HEK293 (cell line): ENCODE results near the gene ZCCHC7.

ENCODE experiments used
- CTCF ChIA-PET: fragments of 350-600 bp; formaldehyde crosslinking; extraction: SDS; loops from one replicate; lab custom pipeline; 2021; ENCODE audit warnings: antibody characterized with exemption; lab: Yijun Ruan, JAX
- POLR2A ChIA-PET: fragments of 300-600 bp; formaldehyde crosslinking; extraction: SDS; loops from one replicate; lab custom pipeline; 2020; ENCODE audit warnings: antibody characterized with exemption, inconsistent platforms; lab: Yijun Ruan, JAX
- H3K27ac ChIP-seq: fragments of 200-500 bp; sonication (Bioruptor generic); 2 replicates; pipeline ENCODE4 v1.5.1; 2014; ENCODE audit warnings: low read depth, low read length, control low read depth, inconsistent platforms; ENCODE audit errors: extremely low read depth
- H3K36me3 ChIP-seq, 2 experiments: fragments of 200-500 bp in 1 of 2; sonication (Bioruptor generic) in 1 of 2; 1 replicate in 1 of 2; 2 replicates in 1 of 2; pipeline ENCODE4 v1.5.1; 2014 to 2017; ENCODE audit warnings: inconsistent platforms in 2 of 2, low read length in 2 of 2; ENCODE audit not compliant: control insufficient read depth in 2 of 2, insufficient read depth in 1 of 2
- H3K4me1 ChIP-seq: fragments of 200-500 bp; sonication (Bioruptor generic); 2 replicates; pipeline ENCODE4 v1.5.1; 2014; ENCODE audit warnings: mild to moderate bottlenecking, low read length, inconsistent platforms; ENCODE audit not compliant: control insufficient read depth, insufficient read depth
- H3K4me3 ChIP-seq: 2 replicates; pipeline ENCODE4 v1.5.1; 2011; ENCODE audit warnings: low read depth, mild to moderate bottlenecking, control low read depth, low read length, moderate library complexity
- H3K9me3 ChIP-seq: fragments of 200-500 bp; sonication (Bioruptor generic); 2 replicates; pipeline ENCODE4 v1.5.1; 2014; ENCODE audit warnings: low read depth, low read length, inconsistent platforms; ENCODE audit not compliant: control insufficient read depth, insufficient read depth
- AEBP2 ChIP-seq: fragments of 450-650 bp; formaldehyde crosslinking; IDR thresholded peaks from 2 replicates; pipeline ENCODE4 v1.5.1; 2016; ENCODE audit warnings: missing biosample characterization, missing genetic modification characterization, borderline replicate concordance
- ATF2 ChIP-seq: fragments of 450-650 bp; formaldehyde crosslinking; IDR thresholded peaks from 2 replicates; pipeline ENCODE4 v1.5.1; 2016; ENCODE audit warnings: missing biosample characterization, missing genetic modification characterization, low read depth
- EGR2 ChIP-seq: fragments of 450-650 bp; formaldehyde crosslinking; IDR thresholded peaks from 2 replicates; pipeline ENCODE4 v1.5.1; 2016; ENCODE audit warnings: low read depth, missing biosample characterization, missing genetic modification characterization
- FEZF1 ChIP-seq: fragments of 450-650 bp; formaldehyde crosslinking; IDR thresholded peaks from 2 replicates; pipeline ENCODE4 v1.5.1; 2016; ENCODE audit warnings: missing biosample characterization, missing genetic modification characterization
- HOXC10 ChIP-seq: sonication (generic); formaldehyde crosslinking; IDR thresholded peaks from 2 replicates; pipeline ENCODE4 v1.8.1; 2023; ENCODE audit warnings: mild to moderate bottlenecking, missing genetic modification reagents
- ZBTB1 ChIP-seq: fragments of 450-650 bp; formaldehyde crosslinking; IDR thresholded peaks from 2 replicates; pipeline ENCODE4 v1.5.1; 2016; ENCODE audit warnings: missing biosample characterization, missing genetic modification characterization
- ZBTB17 ChIP-seq: fragments of 450-650 bp; formaldehyde crosslinking; IDR thresholded peaks from 2 replicates; pipeline ENCODE4 v1.5.1; 2016; ENCODE audit warnings: missing biosample characterization, missing genetic modification characterization
- ZBTB8A ChIP-seq: fragments of 450-650 bp; formaldehyde crosslinking; IDR thresholded peaks from 2 replicates; pipeline ENCODE4 v1.5.1; 2016; ENCODE audit warnings: missing biosample characterization, missing genetic modification characterization
- ZNF148 ChIP-seq: fragments of 450-650 bp; formaldehyde crosslinking; IDR thresholded peaks from 2 replicates; pipeline ENCODE4 v1.5.0; 2017; ENCODE audit warnings: missing biosample characterization, missing genetic modification characterization, borderline replicate concordance
- ZNF175 ChIP-seq: fragments of 450-650 bp; formaldehyde crosslinking; IDR thresholded peaks from 2 replicates; pipeline ENCODE4 v1.5.1; 2016; ENCODE audit warnings: missing biosample characterization, missing genetic modification characterization
- ZNF223 ChIP-seq: fragments of 450-650 bp; formaldehyde crosslinking; IDR thresholded peaks from 2 replicates; pipeline ENCODE4 v1.5.1; 2016; ENCODE audit warnings: missing biosample characterization, missing genetic modification characterization
- ZNF302 ChIP-seq: fragments of 450-650 bp; formaldehyde crosslinking; IDR thresholded peaks from 2 replicates; pipeline ENCODE4 v1.5.1; 2016; ENCODE audit warnings: missing biosample characterization, missing genetic modification characterization, low read depth
- ZNF510 ChIP-seq: fragments of 450-650 bp; formaldehyde crosslinking; IDR thresholded peaks from 2 replicates; pipeline ENCODE4 v1.5.1; 2018; ENCODE audit warnings: mild to moderate bottlenecking, missing genetic modification characterization, missing biosample characterization; ENCODE audit not compliant: insufficient replicate concordance
- ZNF514 ChIP-seq: fragments of 450-650 bp; formaldehyde crosslinking; IDR thresholded peaks from 2 replicates; pipeline ENCODE4 v1.5.1; 2016; ENCODE audit warnings: missing biosample characterization, missing genetic modification characterization
- ZNF529 ChIP-seq: fragments of 450-650 bp; formaldehyde crosslinking; IDR thresholded peaks from 2 replicates; pipeline ENCODE4 v1.5.1; 2017; ENCODE audit warnings: missing genetic modification characterization, missing biosample characterization; ENCODE audit not compliant: insufficient replicate concordance
- ZNF571 ChIP-seq: fragments of 450-650 bp; formaldehyde crosslinking; IDR thresholded peaks from 2 replicates; pipeline ENCODE4 v1.5.0; 2017; ENCODE audit warnings: missing biosample characterization, missing genetic modification characterization
- ZNF629 ChIP-seq: fragments of 450-650 bp; formaldehyde crosslinking; IDR thresholded peaks from 2 replicates; pipeline ENCODE4 v1.5.1; 2017; ENCODE audit warnings: missing biosample characterization, missing genetic modification characterization
- TF ChIP-seq, protein P1 (sequence below): fragments of 450-650 bp; formaldehyde crosslinking; IDR thresholded peaks from 2 replicates; pipeline ENCODE4 v1.5.1; 2016; ENCODE audit warnings: missing biosample characterization, missing genetic modification characterization

The ZCCHC7 gene

DNA sequence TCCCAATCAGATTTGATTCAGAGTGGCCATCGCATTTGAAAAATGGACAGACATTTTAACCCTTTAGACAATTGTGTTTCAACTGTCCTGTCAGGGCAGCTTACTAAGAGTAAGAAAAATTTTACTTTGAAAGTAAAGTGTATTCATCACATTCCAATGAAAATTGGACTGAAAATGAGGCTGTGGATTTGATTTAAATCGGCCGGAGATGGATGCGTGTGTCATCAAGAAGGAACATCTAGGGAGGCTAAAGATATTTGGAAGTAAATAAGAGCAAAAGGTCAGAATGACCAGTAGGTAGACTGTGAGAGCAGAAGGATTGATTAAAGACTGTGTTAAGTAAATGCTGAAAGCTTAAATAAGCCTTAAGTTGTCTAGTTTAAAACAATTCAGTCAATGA is 1.5 kb downstream of the ZCCHC7 start:
- TF ChIP-seq ZNF514 (tag by site-specific recombination) (no peak), ZBTB1 (tag by site-specific recombination) (no peak), ZNF302 (tag by site-specific recombination) (no peak), HOXC10 (CRISPR knock-in tag) (no peak), ZNF175 (no peak), EGR2 (tag by site-specific recombination) (no peak), ZNF571 (tag by site-specific recombination) (no peak), ZNF529 (tag by site-specific recombination) (no peak), FEZF1 (no peak), AEBP2 (no peak), ZBTB8A (no peak), ZNF148 (no peak)
- H3K4me1 ChIP-seq: no peaks in the 10 kb centered on the region
- peak overlapping the region; percentile 7; the same call in 1 of the 2 replicates for H3K4me3 ChIP-seq
- H3K9me3 ChIP-seq: no peaks in the 10 kb centered on the region
- ChIA-PET CTCF (no interaction called here), POLR2A (interaction anchor here (1.2 to 2.3 kb wide), 4 partner anchors 16 to 75 kb away, joined by 4 to 28 read pairs (median 6); no protein-coding TSS in a partner anchor)
- no peak overlapping the region for H3K27ac ChIP-seq
- peaks cover 0 to 9% of the 10 kb centered on the region in 2 experiments; a peak in 1 of 3 replicates for H3K36me3 ChIP-seq

DNA sequence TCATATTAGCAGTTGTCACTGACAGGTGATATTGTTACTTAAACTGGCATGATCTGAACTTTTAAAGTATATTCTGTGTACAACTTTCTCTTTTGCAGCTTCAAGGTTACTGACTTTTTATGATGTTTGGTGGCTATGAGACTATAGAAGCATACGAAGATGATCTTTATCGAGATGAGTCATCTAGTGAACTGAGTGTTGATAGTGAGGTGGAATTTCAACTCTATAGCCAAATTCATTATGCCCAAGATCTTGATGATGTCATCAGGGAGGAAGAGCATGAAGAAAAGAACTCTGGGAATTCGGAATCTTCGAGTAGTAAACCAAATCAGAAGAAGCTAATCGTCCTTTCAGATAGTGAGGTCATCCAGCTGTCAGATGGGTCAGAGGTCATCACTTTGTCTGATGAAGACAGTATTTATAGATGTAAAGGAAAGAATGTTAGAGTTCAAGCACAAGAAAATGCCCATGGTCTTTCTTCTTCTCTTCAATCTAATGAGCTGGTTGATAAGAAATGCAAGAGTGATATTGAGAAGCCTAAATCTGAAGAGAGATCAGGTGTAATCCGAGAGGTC is 5.9 kb downstream of the ZCCHC7 start:
- TF ChIP-seq ATF2 (tag by site-specific recombination) (peak; percentile 92), ZNF223 (tag by site-specific recombination) (no peak), ZNF629 (tag by site-specific recombination) (peak; percentile 31; the same call in 1 of the 2 replicates), ZNF510 (tag by site-specific recombination) (no peak), ZBTB17 (tag by site-specific recombination) (no peak)
- Histone ChIP-seq H3K4me3 (no peak overlapping the region), H3K4me1 (no peaks in the 10 kb centered on the region), H3K36me3 (peaks cover 0 to 32% of the 10 kb centered on the region in 2 experiments; a peak in 1 of 3 replicates), H3K27ac (no peak overlapping the region), H3K9me3 (no peaks in the 10 kb centered on the region)
- CTCF ChIA-PET: no interaction called here
- POLR2A ChIA-PET: no interaction called here

DNA sequence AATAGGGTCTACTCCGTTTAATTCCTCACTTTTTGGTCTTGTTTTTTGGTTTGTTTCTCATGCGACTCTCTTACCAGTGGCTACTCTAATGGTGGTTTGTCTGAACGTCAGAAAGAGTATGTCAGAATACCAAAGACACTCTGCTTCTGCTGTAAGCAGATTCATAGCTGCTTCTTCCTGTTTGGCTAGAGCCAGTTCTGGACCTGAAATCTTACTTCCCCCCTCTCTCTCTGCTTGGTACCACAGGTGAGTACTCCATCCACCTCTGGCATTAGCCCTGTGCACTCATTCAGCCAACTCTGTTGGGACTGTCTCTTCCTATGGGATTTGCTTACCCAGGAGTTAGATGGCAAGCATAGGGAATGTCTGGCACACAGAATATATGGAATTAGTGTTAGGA is 6.6 kb downstream of the ZCCHC7 start:
- POLR2A ChIA-PET: no interaction called here
- H3K4me1 ChIP-seq: no peaks in the 10 kb centered on the region
- H3K4me3 ChIP-seq: no peak overlapping the region
- CTCF ChIA-PET: no interaction called here
- TF ChIP-seq, protein P1, sequence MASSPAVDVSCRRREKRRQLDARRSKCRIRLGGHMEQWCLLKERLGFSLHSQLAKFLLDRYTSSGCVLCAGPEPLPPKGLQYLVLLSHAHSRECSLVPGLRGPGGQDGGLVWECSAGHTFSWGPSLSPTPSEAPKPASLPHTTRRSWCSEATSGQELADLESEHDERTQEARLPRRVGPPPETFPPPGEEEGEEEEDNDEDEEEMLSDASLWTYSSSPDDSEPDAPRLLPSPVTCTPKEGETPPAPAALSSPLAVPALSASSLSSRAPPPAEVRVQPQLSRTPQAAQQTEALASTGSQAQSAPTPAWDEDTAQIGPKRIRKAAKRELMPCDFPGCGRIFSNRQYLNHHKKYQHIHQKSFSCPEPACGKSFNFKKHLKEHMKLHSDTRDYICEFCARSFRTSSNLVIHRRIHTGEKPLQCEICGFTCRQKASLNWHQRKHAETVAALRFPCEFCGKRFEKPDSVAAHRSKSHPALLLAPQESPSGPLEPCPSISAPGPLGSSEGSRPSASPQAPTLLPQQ: no peak
- H3K36me3 ChIP-seq: peaks cover 0 to 32% of the 10 kb centered on the region in 2 experiments; a peak in 1 of 3 replicates
- no peaks in the 10 kb centered on the region for H3K9me3 ChIP-seq
- no peak overlapping the region for H3K27ac ChIP-seq
